ENCODE results near the gene FOXB1. TPM values are rescaled to one million over a fixed set of nuclear protein-coding genes. Genes with fewer than 3 reads are reported as not detected.

FOXB1 gene
- total RNA-seq, 1 experiment from 2014 or later = 10.8 TPM

GRCh38 chr15:60012695-60013094 is 8.6 kb downstream of the FOXB1 start (continued):
- TF ChIP-seq, protein P1, sequence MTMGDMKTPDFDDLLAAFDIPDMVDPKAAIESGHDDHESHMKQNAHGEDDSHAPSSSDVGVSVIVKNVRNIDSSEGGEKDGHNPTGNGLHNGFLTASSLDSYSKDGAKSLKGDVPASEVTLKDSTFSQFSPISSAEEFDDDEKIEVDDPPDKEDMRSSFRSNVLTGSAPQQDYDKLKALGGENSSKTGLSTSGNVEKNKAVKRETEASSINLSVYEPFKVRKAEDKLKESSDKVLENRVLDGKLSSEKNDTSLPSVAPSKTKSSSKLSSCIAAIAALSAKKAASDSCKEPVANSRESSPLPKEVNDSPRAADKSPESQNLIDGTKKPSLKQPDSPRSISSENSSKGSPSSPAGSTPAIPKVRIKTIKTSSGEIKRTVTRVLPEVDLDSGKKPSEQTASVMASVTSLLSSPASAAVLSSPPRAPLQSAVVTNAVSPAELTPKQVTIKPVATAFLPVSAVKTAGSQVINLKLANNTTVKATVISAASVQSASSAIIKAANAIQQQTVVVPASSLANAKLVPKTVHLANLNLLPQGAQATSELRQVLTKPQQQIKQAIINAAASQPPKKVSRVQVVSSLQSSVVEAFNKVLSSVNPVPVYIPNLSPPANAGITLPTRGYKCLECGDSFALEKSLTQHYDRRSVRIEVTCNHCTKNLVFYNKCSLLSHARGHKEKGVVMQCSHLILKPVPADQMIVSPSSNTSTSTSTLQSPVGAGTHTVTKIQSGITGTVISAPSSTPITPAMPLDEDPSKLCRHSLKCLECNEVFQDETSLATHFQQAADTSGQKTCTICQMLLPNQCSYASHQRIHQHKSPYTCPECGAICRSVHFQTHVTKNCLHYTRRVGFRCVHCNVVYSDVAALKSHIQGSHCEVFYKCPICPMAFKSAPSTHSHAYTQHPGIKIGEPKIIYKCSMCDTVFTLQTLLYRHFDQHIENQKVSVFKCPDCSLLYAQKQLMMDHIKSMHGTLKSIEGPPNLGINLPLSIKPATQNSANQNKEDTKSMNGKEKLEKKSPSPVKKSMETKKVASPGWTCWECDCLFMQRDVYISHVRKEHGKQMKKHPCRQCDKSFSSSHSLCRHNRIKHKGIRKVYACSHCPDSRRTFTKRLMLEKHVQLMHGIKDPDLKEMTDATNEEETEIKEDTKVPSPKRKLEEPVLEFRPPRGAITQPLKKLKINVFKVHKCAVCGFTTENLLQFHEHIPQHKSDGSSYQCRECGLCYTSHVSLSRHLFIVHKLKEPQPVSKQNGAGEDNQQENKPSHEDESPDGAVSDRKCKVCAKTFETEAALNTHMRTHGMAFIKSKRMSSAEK (CRISPR knock-in tag; IDR thresholded peaks at IDR 0.05; ENCODE audit: borderline replicate concordance) = no peak
- no peak for TF ChIP-seq SOX15 (CRISPR knock-in tag; IDR thresholded peaks at IDR 0.05)
- no peak for TF ChIP-seq ZNF232 (CRISPR knock-in tag; IDR thresholded peaks at IDR 0.05)
- TF ChIP-seq ZNF416 (CRISPR knock-in tag; IDR thresholded peaks at IDR 0.05) = no peak
- TF ChIP-seq E2F1 (CRISPR knock-in tag; IDR thresholded peaks at IDR 0.05) = no peak
- TF ChIP-seq NR1H2 (CRISPR knock-in tag; IDR thresholded peaks at IDR 0.05) = no peak
- TF ChIP-seq, protein P2, sequence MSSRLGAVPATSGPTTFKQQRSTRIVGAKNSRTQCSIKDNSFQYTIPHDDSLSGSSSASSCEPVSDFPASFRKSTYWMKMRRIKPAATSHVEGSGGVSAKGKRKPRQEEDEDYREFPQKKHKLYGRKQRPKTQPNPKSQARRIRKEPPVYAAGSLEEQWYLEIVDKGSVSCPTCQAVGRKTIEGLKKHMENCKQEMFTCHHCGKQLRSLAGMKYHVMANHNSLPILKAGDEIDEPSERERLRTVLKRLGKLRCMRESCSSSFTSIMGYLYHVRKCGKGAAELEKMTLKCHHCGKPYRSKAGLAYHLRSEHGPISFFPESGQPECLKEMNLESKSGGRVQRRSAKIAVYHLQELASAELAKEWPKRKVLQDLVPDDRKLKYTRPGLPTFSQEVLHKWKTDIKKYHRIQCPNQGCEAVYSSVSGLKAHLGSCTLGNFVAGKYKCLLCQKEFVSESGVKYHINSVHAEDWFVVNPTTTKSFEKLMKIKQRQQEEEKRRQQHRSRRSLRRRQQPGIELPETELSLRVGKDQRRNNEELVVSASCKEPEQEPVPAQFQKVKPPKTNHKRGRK (CRISPR knock-in tag; IDR thresholded peaks at IDR 0.05; ENCODE audit: borderline replicate concordance) = no peak
- TF ChIP-seq NFYB (CRISPR knock-in tag; conservative IDR thresholded peaks at IDR 0.05; ENCODE audit: low read depth) = no peak
- no peak for TF ChIP-seq MLX (CRISPR knock-in tag; IDR thresholded peaks at IDR 0.05)

DNA sequence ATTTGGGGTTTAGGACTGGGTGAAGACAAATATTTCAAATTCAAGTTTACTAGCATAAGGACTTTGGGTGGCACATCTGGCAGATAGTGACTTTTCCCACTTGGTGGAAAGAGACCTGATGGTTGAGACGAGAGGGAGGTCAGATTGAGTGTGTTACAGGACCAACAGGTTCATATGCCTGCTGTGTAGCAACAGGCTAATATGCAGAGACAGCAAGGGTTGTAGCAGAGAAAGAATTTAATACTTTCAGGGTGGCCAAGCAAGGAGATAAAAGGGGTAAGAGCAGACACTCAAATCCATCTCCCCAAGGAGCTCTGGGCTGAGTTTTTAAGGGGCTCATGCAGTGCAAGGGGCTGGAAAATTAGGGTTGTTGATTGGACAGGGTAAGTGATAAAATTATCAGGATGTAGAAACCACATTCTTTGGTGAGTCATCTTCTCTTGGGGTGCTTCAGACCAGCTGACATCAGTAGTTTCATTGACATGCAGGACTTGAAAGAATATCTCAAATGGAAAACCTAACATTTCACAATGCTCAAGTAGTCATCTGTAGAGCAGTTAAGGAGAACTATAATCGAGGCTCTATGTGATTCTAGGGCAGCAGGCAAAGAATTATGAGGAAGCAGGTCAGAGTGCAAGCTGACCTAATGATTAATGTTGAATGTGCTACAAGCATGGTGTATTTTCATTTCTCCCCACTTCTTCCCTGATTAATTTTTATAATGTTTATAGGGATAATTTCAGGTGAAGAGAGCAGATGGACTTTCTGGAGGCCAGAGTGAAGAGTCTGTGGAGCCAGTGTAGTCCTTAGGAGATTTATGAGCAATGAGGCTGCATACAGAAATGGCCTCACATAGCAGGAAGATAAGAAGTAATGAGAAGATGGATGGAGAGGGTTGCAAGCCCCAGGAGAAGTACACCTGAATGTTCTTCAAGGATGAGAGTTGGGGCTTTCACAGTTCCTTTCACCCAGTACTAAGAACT is 13.7 kb downstream of the FOXB1 start:
- H3K27me3 Mint-ChIP-seq (ENCODE audit: low read depth) = no peaks in the 10 kb centered on the region; the same call in 1 of the 2 replicates
- peaks cover 15% of the 10 kb centered on the region for H3K9me3 Mint-ChIP-seq
- POLR2A ChIA-PET = no interaction called here
- no peak for ATAC-seq
- DNase-seq (ENCODE audit: low spot score) = no peak
- no peak overlapping the region for H3K27ac Mint-ChIP-seq
- TF ChIP-seq, protein P3, sequence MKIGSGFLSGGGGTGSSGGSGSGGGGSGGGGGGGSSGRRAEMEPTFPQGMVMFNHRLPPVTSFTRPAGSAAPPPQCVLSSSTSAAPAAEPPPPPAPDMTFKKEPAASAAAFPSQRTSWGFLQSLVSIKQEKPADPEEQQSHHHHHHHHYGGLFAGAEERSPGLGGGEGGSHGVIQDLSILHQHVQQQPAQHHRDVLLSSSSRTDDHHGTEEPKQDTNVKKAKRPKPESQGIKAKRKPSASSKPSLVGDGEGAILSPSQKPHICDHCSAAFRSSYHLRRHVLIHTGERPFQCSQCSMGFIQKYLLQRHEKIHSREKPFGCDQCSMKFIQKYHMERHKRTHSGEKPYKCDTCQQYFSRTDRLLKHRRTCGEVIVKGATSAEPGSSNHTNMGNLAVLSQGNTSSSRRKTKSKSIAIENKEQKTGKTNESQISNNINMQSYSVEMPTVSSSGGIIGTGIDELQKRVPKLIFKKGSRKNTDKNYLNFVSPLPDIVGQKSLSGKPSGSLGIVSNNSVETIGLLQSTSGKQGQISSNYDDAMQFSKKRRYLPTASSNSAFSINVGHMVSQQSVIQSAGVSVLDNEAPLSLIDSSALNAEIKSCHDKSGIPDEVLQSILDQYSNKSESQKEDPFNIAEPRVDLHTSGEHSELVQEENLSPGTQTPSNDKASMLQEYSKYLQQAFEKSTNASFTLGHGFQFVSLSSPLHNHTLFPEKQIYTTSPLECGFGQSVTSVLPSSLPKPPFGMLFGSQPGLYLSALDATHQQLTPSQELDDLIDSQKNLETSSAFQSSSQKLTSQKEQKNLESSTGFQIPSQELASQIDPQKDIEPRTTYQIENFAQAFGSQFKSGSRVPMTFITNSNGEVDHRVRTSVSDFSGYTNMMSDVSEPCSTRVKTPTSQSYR (CRISPR knock-in tag; IDR thresholded peaks at IDR 0.05) = no peak
- no peak for TF ChIP-seq MAX (CRISPR knock-in tag; IDR thresholded peaks at IDR 0.05)
- no peak for TF ChIP-seq RORB (CRISPR knock-in tag; IDR thresholded peaks at IDR 0.05)
- no peak for TF ChIP-seq GRHL2 (CRISPR knock-in tag; IDR thresholded peaks at IDR 0.05; ENCODE audit: insufficient replicate concordance, severe bottlenecking)
- TF ChIP-seq, protein P2 (CRISPR knock-in tag; IDR thresholded peaks at IDR 0.05; ENCODE audit: borderline replicate concordance) = no peak
- TF ChIP-seq, protein P4, sequence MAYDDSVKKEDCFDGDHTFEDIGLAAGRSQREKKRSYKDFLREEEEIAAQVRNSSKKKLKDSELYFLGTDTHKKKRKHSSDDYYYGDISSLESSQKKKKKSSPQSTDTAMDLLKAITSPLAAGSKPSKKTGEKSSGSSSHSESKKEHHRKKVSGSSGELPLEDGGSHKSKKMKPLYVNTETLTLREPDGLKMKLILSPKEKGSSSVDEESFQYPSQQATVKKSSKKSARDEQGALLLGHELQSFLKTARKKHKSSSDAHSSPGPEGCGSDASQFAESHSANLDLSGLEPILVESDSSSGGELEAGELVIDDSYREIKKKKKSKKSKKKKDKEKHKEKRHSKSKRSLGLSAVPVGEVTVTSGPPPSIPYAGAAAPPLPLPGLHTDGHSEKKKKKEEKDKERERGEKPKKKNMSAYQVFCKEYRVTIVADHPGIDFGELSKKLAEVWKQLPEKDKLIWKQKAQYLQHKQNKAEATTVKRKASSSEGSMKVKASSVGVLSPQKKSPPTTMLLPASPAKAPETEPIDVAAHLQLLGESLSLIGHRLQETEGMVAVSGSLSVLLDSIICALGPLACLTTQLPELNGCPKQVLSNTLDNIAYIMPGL (CRISPR knock-in tag; IDR thresholded peaks at IDR 0.05) = no peak
- TF ChIP-seq E2F4 (CRISPR knock-in tag; IDR thresholded peaks at IDR 0.05; ENCODE audit: borderline replicate concordance, low read depth) = no peak
- H3K4me1 Mint-ChIP-seq = peaks cover 40% of the 10 kb centered on the region
- no peak overlapping the region for H3K4me3 Mint-ChIP-seq
- CTCF ChIA-PET = no interaction called here
- peaks cover 9% of the 10 kb centered on the region for H3K36me3 Mint-ChIP-seq
